GM12892 (cell line): Measurements from ENCODE around the gene C4orf51.

Source experiments
- DNase-seq: peaks from one replicate; pipeline ENCODE4 v3.0.0; 2011; ENCODE audit not compliant: insufficient read length
- FAIRE-seq: peaks from 2 replicates; lab custom pipeline; 2011; peaks lifted over from hg19 to GRCh38; lab: Jason Lieb, UNC
- POLR2A ChIP-seq: IDR thresholded peaks from 2 replicates; pipeline ENCODE4 v1.6.1; 2011; ENCODE audit warnings: low read depth, low read length, control low read depth
- POLR2AphosphoS5 ChIP-seq: IDR thresholded peaks from 2 replicates; pipeline ENCODE4 v1.6.1; 2011; ENCODE audit warnings: low read depth, low read length, control low read depth
- TAF1 ChIP-seq: IDR thresholded peaks from 2 replicates; pipeline ENCODE4 v1.6.1; 2011; ENCODE audit warnings: low read depth, mild to moderate bottlenecking, control low read depth, low read length, borderline replicate concordance

Gene C4orf51

GRCh38 chr4:145735347-145735675 lies 55.4 kb downstream of the C4orf51 start:
- TF ChIP-seq POLR2A (no peak), TAF1 (no peak), POLR2AphosphoS5 (no peak)
- FAIRE-seq (no peak), DNase-seq (no peak)

- FAIRE-seq (no peak), DNase-seq (no peak)
- TF ChIP-seq TAF1 (no peak), POLR2A (no peak), POLR2AphosphoS5 (no peak)
Observed at GRCh38 chr4:145735827-145736226, 55.9 kb downstream of the C4orf51 start.

GRCh38 chr4:145736241-145736831 lies 56.4 kb downstream of the C4orf51 start:
- TF ChIP-seq TAF1 (no peak), POLR2A (no peak), POLR2AphosphoS5 (no peak)
- DNase-seq (no peak), FAIRE-seq (no peak)

- no peak for DNase-seq
- TF ChIP-seq POLR2A (no peak), POLR2AphosphoS5 (no peak), TAF1 (no peak)
- FAIRE-seq = no peak
Observed at GRCh38 chr4:145739845-145740244, 59.9 kb downstream of the C4orf51 start.

- TF ChIP-seq TAF1 = no peak
- no peak for TF ChIP-seq POLR2AphosphoS5
- no peak for TF ChIP-seq POLR2A
- DNase-seq = no peak
- FAIRE-seq = no peak
Observed at GRCh38 chr4:145740806-145741205, 60.9 kb downstream of the C4orf51 start.

- TF ChIP-seq TAF1 (no peak), POLR2AphosphoS5 (no peak), POLR2A (no peak)
- FAIRE-seq (no peak), DNase-seq (no peak)
Observed at GRCh38 chr4:145743641-145744040, 63.7 kb downstream of the C4orf51 start.

GRCh38 chr4:145755802-145756201 lies 75.9 kb downstream of the C4orf51 start:
- DNase-seq (no peak), FAIRE-seq (no peak)
- TF ChIP-seq TAF1 (no peak), POLR2A (no peak), POLR2AphosphoS5 (no peak)

GRCh38 chr4:145756244-145756643 lies 76.3 kb downstream of the C4orf51 start:
- DNase-seq (no peak), FAIRE-seq (peak; percentile 24)
- TF ChIP-seq TAF1 (no peak), POLR2A (no peak), POLR2AphosphoS5 (no peak)

- no peak for FAIRE-seq
- TF ChIP-seq POLR2AphosphoS5 (no peak), TAF1 (no peak), POLR2A (no peak)
- no peak for DNase-seq
Observed at GRCh38 chr4:145757188-145757587, 77.2 kb downstream of the C4orf51 start.

- DNase-seq (no peak), FAIRE-seq (no peak)
- TF ChIP-seq POLR2A (no peak), TAF1 (no peak), POLR2AphosphoS5 (no peak)
Observed at GRCh38 chr4:145760176-145760575, 80.2 kb downstream of the C4orf51 start.

GRCh38 chr4:145760961-145761929 lies 81.3 kb downstream of the C4orf51 start:
- no peak for DNase-seq
- no peak for FAIRE-seq
- TF ChIP-seq TAF1 (no peak), POLR2A (no peak), POLR2AphosphoS5 (no peak)

GRCh38 chr4:145762719-145763118 lies 82.8 kb downstream of the C4orf51 start:
- FAIRE-seq (no peak), DNase-seq (no peak)
- TF ChIP-seq POLR2AphosphoS5 = no peak
